Epithelial cell of proximal tubule (primary cell): ENCODE data around the gene RPGRIP1. TPM values are rescaled to one million over a fixed set of nuclear protein-coding genes. Genes with fewer than 3 reads are reported as not detected.
A peak's percentile ranks its signal among the peaks of the same experiment; 100 is the strongest.

Experiments used
- DNase-seq: peaks from one replicate; pipeline ENCODE4 v3.0.0-alpha.2; 2011; ENCODE audit warnings: low read depth
- H3K4me3 ChIP-seq: 2 replicates; pipeline ENCODE4 v1.5.1; 2011; ENCODE audit warnings: low read depth, mild to moderate bottlenecking, low read length
- CTCF ChIP-seq: conservative IDR thresholded peaks from 2 replicates; pipeline ENCODE4 v1.5.1; 2012; ENCODE audit warnings: low read depth, mild to moderate bottlenecking, low read length
- total RNA-seq: library from RNA; depleted of rRNA; stranded (reverse); fragments of >200 nt; gene quantifications from 2 replicates; pipeline ENCODE4 v1.2.3, GENCODE V29; 2015

Gene RPGRIP1
- total RNA-seq = 0.07 TPM in 1 of 2 replicates, not detected in the other

GRCh38 chr14:21279783-21280182, at the start of gene RPGRIP1:
Gene RPGRIP1 (plus strand): TSS chr14:21280083. CDS start chr14:21287977, 7,894 bp downstream.
- no peak for TF ChIP-seq CTCF
- H3K4me3 ChIP-seq = no peak within 1 kb of the TSS

GRCh38 chr14:21231020-21231652, 48.7 kb upstream of the RPGRIP1 start:
- no peak for DNase-seq
- no peak for TF ChIP-seq CTCF
- H3K4me3 ChIP-seq = no peak overlapping the region

More at GRCh38 chr14:21279783-21280182, at the start of gene RPGRIP1:
- no peak for DNase-seq

- DNase-seq = no peak
- TF ChIP-seq CTCF = peak; percentile 51
- no peak overlapping the region for H3K4me3 ChIP-seq
These were observed 46.3 kb upstream of the RPGRIP1 start for GRCh38 chr14:21233457-21234076.

- DNase-seq = no peak
- H3K4me3 ChIP-seq = no peak overlapping the region
- no peak for TF ChIP-seq CTCF
These were observed 45.8 kb upstream of the RPGRIP1 start for GRCh38 chr14:21234112-21234511.

GRCh38 chr14:21236948-21237797, 42.7 kb upstream of the RPGRIP1 start:
- no peak overlapping the region for H3K4me3 ChIP-seq
- no peak for DNase-seq
- no peak for TF ChIP-seq CTCF

- no peak for TF ChIP-seq CTCF
- no peak for DNase-seq
- no peak overlapping the region for H3K4me3 ChIP-seq
These were observed 40.9 kb upstream of the RPGRIP1 start for GRCh38 chr14:21238823-21239518.
